GM10266 (cell line): Measurements from ENCODE around the gene ZC3HAV1.
A peak's percentile ranks its signal among the peaks of the same experiment; 100 is the strongest.

Source experiments
- DNase-seq: peaks from one replicate; pipeline ENCODE4 v3.0.0; 2012; ENCODE audit errors: extremely low spot score
- TF ChIP-seq, protein P1 (sequence below): IDR thresholded peaks from 2 replicates; pipeline ENCODE4 v1.5.1; 2012; ENCODE audit warnings: mild to moderate bottlenecking, low read depth; ENCODE audit not compliant: control insufficient read depth, insufficient read depth; ENCODE audit errors: missing control alignments

The ZC3HAV1 gene

DNA sequence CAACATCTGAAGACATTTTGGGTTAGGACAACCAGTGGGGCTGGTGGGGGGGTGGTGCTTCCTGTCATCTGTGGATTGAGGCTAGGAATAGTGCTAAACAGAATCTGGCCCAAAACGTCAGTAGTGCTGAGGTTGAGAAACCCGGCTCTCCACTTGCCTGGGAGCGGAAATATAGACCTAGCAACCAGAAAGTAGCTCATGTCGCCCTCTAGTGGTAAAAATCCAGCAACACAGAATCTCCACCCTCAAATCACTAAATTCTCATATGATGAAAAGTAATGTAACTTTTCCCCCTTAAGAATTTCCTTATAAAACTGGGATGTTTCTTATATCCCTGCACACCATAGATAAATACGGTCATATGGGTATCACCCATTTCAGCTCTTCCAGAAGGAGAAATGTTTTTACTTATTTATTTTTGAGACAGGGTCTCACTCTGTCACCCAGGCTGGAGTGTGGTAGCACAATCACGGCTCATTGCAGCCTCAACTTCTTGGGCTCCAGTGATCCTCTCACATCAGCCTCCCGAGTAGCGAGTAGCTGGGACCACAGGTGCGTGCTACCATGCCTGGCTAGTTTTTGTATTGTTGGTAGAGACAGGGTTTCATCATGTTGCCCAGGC lies 34.4 kb downstream of the ZC3HAV1 start:
- TF ChIP-seq, protein P1, sequence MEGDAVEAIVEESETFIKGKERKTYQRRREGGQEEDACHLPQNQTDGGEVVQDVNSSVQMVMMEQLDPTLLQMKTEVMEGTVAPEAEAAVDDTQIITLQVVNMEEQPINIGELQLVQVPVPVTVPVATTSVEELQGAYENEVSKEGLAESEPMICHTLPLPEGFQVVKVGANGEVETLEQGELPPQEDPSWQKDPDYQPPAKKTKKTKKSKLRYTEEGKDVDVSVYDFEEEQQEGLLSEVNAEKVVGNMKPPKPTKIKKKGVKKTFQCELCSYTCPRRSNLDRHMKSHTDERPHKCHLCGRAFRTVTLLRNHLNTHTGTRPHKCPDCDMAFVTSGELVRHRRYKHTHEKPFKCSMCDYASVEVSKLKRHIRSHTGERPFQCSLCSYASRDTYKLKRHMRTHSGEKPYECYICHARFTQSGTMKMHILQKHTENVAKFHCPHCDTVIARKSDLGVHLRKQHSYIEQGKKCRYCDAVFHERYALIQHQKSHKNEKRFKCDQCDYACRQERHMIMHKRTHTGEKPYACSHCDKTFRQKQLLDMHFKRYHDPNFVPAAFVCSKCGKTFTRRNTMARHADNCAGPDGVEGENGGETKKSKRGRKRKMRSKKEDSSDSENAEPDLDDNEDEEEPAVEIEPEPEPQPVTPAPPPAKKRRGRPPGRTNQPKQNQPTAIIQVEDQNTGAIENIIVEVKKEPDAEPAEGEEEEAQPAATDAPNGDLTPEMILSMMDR = peak; percentile 67

DNA sequence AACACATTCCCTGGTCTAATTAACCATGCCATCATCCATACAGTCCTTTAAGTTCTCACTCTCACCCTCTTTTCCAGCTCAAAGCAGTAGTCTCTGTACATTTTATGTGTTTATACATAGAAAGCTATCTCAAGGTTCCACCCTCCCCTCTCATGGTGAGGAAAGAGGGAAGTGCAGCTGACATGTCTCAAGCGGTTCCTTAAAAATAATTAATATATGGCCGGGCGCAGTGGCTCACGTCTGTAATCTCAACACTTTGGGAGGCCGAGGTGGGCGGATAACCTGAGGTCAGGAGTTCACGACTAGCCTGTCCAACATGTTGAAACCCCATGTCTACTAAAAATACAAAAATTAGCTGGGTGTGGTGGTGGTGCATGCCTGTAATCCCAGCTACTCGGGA lies 36.7 kb downstream of the ZC3HAV1 start:
- DNase-seq = no peak
- TF ChIP-seq, protein P1 = no peak

More for the DNA sequence above, 34.4 kb downstream of the ZC3HAV1 start:
- DNase-seq = peak; percentile 65

DNA sequence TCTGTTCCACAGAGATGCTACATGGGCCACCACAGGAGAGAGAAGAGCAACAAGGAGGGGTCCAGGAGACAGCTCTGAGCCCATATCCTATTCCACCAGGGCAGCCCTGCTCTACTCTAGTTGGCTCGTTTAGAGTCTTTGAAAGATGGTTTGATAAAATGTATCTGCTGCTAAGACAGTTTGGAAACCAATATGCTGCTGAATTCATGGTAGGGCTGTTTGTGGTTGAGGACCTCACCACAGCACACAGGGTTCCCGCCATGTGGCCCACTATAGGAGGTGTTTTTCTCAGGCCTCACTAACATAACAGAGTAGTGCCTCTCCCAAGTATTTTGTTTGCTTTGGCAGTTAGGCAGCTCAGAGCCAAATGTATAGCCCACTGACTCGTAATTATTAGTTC lies 37.8 kb downstream of the ZC3HAV1 start:
- no peak for DNase-seq
- TF ChIP-seq, protein P1 = no peak

DNA sequence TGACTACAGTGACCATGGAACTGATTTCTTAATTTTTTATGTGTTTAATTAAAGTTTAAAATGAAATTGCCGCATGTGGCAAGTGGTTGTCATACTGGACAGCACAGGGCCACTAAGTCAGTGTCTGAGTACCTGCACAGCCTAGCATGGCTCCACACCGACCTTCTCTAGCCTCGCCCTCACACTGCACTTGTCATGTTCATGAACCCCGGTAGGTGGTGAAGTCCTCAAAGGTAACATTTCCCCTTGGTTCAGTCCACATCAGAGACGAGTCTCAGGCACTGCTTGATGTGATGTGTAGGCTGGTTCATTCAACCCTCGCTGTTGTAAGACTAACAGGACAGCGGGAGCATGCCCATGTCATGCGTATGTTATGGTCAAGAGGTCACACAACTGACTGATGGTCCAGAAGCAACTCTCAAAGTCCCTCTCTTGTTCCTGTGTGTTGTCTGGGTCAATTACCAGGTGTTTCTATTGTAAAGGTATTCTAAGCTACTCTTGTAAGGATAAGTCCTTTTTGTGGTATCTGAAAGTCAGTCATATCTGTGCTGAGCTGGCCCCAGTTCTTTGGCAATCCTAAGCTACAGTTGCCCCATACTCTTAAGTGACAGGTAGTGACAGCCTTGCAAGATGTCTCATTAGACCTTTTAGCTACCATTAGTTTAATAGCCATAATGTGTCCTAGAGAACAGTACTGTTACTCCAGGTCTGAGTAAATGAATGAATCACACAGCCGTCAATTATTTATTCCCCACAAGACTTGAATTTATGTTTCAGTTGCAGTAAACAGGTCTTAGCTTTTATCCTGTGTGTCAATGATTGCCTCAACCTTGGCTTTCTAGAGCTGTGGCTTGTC lies 40.7 kb downstream of the ZC3HAV1 start:
- TF ChIP-seq, protein P1 = no peak
- no peak for DNase-seq

DNA sequence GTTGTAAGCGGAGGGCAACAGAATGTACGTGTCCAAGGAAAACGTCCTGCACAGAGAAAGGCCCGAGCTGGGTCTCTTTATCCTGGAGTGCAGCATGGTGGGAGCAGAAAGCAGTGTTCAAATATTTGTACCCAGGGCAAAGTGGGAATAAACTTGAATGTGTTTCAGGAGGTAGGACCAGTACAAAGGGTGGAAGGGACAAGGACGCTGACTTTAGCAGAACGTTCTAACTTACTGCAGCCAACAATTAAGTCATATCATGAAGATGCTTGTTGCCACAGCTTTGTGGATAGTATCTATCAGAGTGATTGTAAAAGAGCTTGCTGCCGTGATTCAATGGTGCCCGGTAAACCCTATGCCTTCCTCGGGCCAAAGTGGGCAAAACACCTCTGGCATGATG lies 43.2 kb downstream of the ZC3HAV1 start:
- TF ChIP-seq, protein P1 = no peak
- DNase-seq = no peak

DNA sequence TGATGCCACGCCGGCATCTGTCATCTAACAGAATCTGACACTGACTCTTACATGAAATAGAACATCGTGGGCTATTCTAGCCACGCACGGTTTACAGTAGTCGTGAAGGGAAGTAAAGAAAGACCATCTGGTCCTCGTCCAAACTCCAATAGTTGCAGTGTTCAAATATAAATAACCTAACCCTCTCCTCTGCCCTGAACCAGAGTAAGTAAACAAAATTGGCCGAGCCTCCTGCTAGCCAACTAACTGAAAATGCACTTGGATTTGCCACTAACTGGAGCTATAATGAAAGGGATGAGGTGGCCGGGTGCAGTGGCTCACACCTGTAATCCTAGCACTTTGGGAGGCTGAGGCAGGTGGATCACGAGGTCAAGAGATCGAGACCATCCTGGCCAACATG lies 44.2 kb downstream of the ZC3HAV1 start:
- no peak for DNase-seq
- TF ChIP-seq, protein P1 = no peak

DNA sequence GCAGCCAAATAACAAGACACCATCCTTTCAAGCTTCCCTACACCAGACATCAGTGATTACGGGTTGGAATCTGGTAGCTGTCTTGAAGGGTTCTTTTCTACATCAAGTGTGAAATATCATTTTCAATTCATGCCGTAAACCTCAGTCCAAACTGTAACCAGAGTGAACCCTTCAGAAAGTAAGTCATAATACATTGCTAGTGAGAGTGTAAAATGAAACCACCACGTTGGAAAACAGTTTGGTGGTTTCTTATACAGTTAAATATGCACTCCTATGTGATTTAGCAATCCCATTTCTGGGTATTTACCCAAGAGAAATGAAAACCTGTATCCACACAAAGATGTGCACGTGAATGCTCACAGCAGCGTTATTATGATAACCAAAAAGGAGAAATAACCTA lies 48.1 kb downstream of the ZC3HAV1 start:
- TF ChIP-seq, protein P1 = no peak
- no peak for DNase-seq
